Measurements from ENCODE around the gene SYTL2.

The SYTL2 gene

DNA sequence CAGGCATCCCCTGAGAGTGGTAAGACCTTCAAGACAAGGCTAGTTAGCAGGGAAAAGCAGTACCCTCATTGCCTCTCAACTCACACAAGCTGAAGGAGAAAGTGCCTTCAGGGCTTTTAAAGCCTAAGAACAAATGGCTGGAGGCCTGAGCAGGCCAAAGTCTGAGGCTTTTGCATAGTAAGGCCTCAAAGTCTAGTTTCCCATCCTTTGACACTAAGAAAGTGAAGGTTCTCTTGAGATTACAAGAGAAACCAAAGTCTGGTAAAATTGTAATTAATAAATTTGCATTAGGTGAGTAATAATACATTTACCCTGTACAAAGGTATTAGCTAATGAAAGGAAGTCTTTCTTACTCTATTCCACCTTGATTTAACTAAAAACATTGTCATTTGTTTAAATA, 78.0 kb downstream of the SYTL2 start:
- no peak for DNase-seq (ENCODE audit: low read depth in 2 of 2)

DNA sequence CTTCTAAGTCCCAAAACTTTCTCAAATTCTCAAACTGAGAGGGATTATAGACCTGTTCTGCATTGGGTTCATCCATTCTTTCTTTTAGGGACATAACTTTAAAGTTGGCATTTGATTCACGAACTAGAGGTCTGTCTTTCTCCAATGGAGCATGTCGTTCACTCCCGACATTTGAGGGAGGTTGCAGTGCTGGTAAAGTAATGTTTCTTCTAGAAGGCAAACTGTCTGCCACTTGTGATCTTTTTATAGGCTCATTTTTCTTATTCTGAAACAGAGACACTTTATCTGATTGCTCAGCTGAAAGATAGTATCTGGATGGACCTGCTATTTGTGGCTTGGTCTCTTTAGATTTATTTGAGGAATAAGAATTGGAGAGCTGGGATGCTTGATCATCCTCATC, 84.6 kb downstream of the SYTL2 start:
- DNase-seq (ENCODE audit: low read depth in 2 of 2) = no peak

DNA sequence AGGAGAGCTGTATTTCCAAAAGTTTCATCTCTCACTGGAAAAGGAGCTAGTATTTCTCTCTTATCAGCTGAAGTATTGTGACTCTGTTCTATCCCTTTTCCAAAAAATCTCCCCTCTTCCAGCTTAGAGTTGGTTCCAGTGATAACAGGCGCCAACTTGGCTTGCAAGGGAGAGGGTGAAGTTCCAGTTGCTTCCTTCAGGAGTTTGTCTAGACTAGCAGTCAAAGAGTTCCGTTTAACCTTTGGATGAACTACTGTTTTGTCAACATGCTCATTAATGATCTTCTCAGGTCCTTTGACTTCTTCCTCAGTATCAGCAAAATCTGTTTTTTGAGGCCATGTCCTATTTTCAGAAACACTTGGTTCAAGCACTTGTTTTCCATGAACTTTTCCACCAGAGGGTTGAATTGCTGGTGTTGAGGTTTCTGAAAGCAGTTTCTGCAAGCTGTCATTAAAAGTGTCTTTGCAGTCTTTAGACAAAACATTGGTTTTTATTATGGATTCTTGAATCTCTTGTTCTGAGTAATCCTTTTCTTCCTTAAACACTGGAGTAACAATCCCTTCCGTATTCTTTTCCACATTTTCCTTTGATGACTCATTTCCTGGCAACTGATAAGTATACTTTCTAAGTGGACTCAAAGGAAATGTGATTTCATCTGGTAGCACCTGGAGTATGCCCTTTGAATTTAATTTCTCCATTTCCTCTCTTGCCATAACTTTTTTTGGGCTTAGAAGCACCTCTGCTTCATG, 85.3 kb downstream of the SYTL2 start:
- no peak for DNase-seq (ENCODE audit: low read depth in 2 of 2)

GRCh38 chr11:85724748-85725465, 86.0 kb downstream of the SYTL2 start:
- no peak for DNase-seq (ENCODE audit: low read depth in 2 of 2)

- no peak for DNase-seq (ENCODE audit: low read depth in 2 of 2)
These were observed 87.9 kb downstream of the SYTL2 start for GRCh38 chr11:85723088-85723487.

- no peak for DNase-seq (ENCODE audit: low read depth in 2 of 2)
These were observed 89.8 kb downstream of the SYTL2 start for GRCh38 chr11:85721191-85721590.

DNA sequence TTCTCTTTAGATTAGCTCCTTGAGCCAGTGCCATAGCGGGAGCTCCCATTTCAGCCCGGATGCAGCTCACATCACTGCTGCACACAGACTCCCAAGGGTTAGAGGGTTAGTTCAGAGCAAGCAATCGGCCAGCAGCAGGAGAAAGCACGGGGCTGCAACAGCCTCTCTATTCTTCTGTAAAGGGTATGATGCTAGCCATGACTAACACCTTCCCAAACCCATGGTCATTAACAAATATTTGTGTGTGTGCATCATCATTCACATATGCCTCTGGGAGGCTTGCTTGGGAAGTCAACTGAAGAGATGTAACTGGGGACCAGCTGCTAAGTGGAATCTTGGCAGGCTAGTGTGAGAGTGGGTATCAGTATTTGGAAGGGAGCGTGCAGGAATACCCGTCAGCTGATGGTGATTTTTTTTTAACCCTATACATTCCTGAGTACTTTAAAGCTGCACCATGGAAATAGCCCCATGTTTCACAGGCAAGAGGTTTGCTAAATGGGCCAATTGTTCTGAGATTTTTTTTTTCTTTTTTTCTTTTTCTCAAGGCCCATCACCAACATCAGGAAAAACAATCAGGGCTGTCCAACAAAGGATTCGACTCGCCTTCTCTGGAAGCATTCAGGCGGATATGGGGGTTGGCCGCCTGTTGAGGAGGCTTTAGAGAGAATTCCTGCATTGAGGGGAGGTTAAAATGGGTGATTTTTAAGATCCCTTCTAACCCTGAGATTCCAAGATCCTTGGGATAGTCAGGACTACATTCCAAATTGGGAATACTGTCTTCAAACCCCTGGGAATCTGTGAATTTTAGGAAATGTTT, 91.7 kb downstream of the SYTL2 start:
- DNase-seq (ENCODE audit: low read depth in 2 of 2) = no peak

- no peak for DNase-seq (ENCODE audit: low read depth in 2 of 2)
These were observed 92.6 kb downstream of the SYTL2 start for GRCh38 chr11:85718126-85718943.

- DNase-seq (ENCODE audit: low read depth in 2 of 2) = no peak
These were observed 93.5 kb downstream of the SYTL2 start for GRCh38 chr11:85717429-85717828.

DNA sequence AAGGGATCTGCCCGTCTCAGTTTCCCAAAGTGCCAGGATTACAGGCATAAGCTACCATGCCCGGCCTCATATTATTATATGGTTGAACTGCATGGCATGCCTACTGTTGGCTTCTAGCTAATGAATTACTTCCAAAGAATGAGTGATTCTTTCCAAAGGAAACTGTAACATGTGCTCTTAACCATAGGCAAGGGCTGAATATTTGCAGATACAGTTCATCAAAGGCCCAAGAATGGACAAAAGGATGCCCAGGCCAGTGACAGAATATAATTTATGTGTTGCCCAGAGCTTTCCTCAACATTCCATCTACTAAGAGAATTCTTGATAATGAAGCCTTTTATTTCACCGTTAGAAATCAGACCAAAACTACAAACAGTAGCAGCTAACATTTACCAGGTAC, 98.0 kb downstream of the SYTL2 start:
- DNase-seq (ENCODE audit: low read depth in 2 of 2) = no peak

- DNase-seq (ENCODE audit: low read depth in 2 of 2) = no peak
These were observed 100.0 kb downstream of the SYTL2 start for GRCh38 chr11:85710917-85711316.

DNA sequence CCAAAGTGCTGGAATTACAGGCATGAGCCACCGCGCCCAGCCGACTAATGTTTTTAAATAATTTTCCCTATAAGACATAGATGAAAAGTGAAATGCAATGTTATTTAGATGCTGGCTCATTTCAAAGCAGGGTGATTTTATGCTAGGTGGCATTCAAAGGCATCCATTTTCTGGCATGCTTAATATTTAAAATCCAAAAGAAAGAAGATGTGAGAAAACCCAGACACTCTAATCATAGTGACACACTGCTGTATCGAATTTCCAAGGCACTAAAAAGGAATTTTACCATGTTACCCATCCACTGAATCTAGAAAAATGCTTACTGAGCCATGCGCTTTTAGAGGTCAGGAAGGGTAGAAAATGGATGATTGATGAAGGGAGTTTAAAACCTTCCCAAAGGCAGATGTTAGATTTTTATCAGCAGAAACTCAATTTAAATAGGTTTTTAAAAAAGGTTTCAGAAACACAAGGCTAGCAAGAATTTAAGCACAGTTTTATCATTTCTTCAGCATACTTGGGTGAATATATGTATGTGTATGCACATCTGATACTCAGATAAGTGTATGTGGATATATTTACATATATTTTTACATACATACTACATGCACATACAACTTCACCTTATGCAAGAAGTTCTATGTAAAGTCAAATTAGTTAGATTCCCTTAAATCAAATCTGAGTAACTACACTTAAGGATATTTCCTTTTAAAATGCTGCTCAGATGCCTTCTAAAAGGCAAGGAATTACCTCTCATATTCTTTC, 100.8 kb downstream of the SYTL2 start:
- DNase-seq (ENCODE audit: low read depth in 2 of 2) = no peak

DNA sequence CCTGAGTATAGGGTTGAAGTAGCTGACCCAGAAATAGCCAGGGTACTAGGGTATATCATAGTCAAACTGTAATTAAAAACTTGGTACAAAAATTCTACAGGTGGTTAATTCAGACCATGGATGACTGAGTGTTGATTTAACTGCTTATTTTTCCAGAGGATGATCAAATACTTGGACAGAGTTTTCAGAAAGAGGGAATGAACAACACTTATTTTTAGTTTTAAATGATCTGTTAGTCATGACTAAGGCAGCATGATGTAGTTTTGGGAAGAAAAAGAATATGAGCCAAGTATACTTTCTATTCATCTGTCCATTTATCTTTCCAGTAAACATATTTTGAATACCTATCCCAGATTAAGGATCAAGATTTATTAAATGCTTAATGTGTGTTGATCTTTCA, 105.1 kb downstream of the SYTL2 start:
- no peak for DNase-seq (ENCODE audit: low read depth in 2 of 2)

DNA sequence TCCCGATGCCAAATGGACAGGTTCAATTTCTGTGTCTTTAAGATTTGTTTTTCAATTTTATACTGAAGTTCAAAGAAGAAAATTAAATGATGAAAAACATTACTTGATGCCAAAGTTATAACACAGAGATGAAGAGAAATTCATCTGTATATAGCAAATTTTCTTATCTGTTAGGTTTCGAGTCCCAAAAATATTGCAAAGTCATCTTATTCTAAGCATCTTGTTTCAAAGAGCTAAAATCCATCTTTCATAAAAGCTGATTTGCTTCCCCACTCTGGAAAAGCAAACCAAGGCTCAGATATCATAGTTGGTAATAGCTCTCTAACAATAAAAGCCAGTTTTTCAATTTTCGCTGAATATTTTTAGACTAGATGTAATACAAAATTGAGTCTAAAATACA, 106.0 kb downstream of the SYTL2 start:
- DNase-seq (ENCODE audit: low read depth in 2 of 2) = no peak

GRCh38 chr11:85699957-85700741, 110.8 kb downstream of the SYTL2 start:
- no peak for DNase-seq (ENCODE audit: low read depth in 2 of 2)

GRCh38 chr11:85698195-85698594, 112.7 kb downstream of the SYTL2 start:
- no peak for DNase-seq (ENCODE audit: low read depth in 2 of 2)

DNA sequence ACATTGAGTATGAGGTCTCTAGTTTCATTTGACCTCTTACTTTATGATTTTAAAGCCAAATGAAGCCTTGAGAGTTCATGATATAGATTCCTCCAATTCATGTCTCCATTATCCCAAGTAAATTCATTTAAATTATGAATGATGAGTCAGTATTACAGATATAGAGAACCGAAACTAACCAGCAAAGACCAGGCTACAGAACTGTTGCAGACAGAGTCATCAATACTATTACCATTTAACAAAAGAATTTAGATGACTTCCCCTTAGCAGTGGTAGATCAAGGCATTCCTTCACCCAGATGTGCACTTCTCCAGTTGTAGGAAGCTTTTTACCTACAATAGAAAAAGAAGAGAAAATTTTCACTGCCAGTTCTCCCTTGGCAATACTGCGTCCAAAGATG, 113.2 kb downstream of the SYTL2 start:
- DNase-seq (ENCODE audit: low read depth in 2 of 2) = no peak

DNA sequence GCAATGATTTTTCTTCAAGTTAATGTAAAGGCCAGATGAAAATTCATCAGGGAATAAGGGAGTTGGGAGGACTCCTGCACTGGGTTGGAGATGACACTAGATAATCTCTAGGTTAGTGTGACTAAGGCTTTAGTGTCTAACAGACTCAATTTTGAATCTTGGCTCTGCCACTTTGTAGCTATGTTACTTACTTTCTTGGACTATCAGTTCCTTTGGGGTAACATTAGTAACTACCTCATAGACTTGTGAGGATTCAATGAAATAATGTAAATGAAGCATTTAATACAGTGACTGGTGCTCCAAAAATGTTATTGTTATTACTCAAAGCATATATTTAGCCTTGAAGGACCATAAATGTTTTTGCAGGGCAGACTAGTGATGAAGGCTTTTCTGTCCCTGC, 115.4 kb downstream of the SYTL2 start:
- no peak for DNase-seq (ENCODE audit: low read depth in 2 of 2)

DNA sequence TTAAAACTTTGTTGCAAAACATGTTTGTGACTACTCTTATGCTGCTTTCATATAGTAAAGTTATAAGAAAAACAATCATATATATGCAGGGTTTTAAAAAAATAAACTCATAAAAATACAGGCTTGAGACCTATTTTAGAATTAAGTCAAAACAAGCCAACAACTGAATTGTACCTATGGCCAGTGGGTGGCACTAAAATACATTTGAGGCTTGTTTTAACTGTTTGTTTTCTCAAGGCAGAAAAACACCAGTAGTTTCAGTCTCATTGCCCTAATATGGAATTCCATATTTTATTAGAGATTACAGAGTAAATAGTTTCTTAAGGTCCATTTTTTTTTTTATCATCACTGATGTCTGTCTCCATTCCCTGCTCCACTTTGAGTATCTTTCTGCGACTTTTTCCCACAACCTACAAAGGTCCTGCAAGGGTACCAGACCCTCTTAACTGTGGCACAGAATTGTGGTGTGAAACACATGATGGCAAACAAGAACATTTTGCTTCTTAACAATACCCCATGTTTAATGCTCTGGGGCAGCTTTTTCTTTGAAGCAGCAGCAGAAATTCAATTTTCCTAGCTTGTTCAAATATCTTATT, 116.5 kb downstream of the SYTL2 start:
- DNase-seq (ENCODE audit: low read depth in 2 of 2) = no peak

Data from stimulated activated CD8-positive, alpha-beta memory T cell treated with anti-CD3 and anti-CD28 coated beads, Interleukin-15, amount 100 ng/mL, for 48 hours (primary cell).